Central memory CD8-positive, alpha-beta T cell (primary cell): ENCODE data around the gene CDK5.

Source experiments
- ATAC-seq: fragments of 150-1000 bp; cut with Tn5 transposase; replicated peaks from 2 replicates; pipeline ENCODE4 v1.10.0; 2022; ENCODE audit warnings: mild to moderate bottlenecking, moderate FRiP score, moderate number of reproducible peaks; ENCODE audit not compliant: poor library complexity, severe bottlenecking; ENCODE audit errors: extremely low read depth
- DNase-seq, 2 donors: peaks; one replicate each; pipeline ENCODE4 v3.0.0; 2021; ENCODE audit warnings: low spot score in 2 of 2
- H3K27ac Mint-ChIP-seq: one replicate; pipeline ENCODE4 v1.8.0; 2022; ENCODE audit warnings: low read depth, mild to moderate bottlenecking, moderate library complexity, mixed read lengths
- H3K27me3 Mint-ChIP-seq: one replicate; pipeline ENCODE4 v1.8.0; 2022; ENCODE audit warnings: mixed read lengths
- H3K36me3 Mint-ChIP-seq: one replicate; pipeline ENCODE4 v1.8.0; 2022; ENCODE audit warnings: mild to moderate bottlenecking, moderate library complexity, mixed read lengths; ENCODE audit not compliant: insufficient read depth
- H3K4me1 Mint-ChIP-seq: one replicate; pipeline ENCODE4 v1.8.0; 2022; ENCODE audit warnings: mixed read lengths
- H3K4me3 Mint-ChIP-seq: one replicate; pipeline ENCODE4 v1.8.0; 2022; ENCODE audit warnings: mild to moderate bottlenecking, moderate library complexity, mixed read lengths
- H3K9me3 Mint-ChIP-seq: one replicate; pipeline ENCODE4 v1.8.0; 2022; ENCODE audit warnings: mixed read lengths

Gene CDK5

GRCh38 chr7:151008511-151009323, 49.0 kb downstream of the CDK5 start:
- Mint-ChIP-seq H3K27me3 (no peaks in the 10 kb centered on the region), H3K4me3 (peak overlapping the region; percentile 76), H3K27ac (peak overlapping the region; percentile 72), H3K9me3 (no peaks in the 10 kb centered on the region), H3K4me1 (peaks cover 46% of the 10 kb centered on the region), H3K36me3 (peaks cover 13% of the 10 kb centered on the region)
- peak; percentile 64 for ATAC-seq
- peak; percentile 77 to 80 for DNase-seq

- peaks cover 44% of the 10 kb centered on the region for H3K4me1 Mint-ChIP-seq
- peak overlapping the region; percentile 72 for H3K27ac Mint-ChIP-seq
- ATAC-seq: peak; percentile 54
- peaks cover 9% of the 10 kb centered on the region for H3K36me3 Mint-ChIP-seq
- H3K9me3 Mint-ChIP-seq: no peaks in the 10 kb centered on the region
- DNase-seq: no peak
- no peaks in the 10 kb centered on the region for H3K27me3 Mint-ChIP-seq
- H3K4me3 Mint-ChIP-seq: peak overlapping the region; percentile 76
Observed at GRCh38 chr7:151008143-151008510, 49.6 kb downstream of the CDK5 start.

- no peak for ATAC-seq
- Mint-ChIP-seq H3K4me3 (peak overlapping the region; percentile 76), H3K27me3 (no peaks in the 10 kb centered on the region), H3K36me3 (peaks cover 3% of the 10 kb centered on the region), H3K9me3 (no peaks in the 10 kb centered on the region), H3K27ac (peak overlapping the region; percentile 72), H3K4me1 (peaks cover 39% of the 10 kb centered on the region)
- DNase-seq: no peak
Observed at GRCh38 chr7:151007469-151007898, 50.2 kb downstream of the CDK5 start.

- Mint-ChIP-seq H3K36me3 (peaks cover 3% of the 10 kb centered on the region), H3K4me1 (peaks cover 32% of the 10 kb centered on the region), H3K4me3 (peak overlapping the region; percentile 76), H3K9me3 (no peaks in the 10 kb centered on the region), H3K27me3 (no peaks in the 10 kb centered on the region), H3K27ac (no peak overlapping the region)
- ATAC-seq (no peak), DNase-seq (no peak)
Observed at GRCh38 chr7:151006590-151007300, 51.0 kb downstream of the CDK5 start.

GRCh38 chr7:151005566-151005965, 52.1 kb downstream of the CDK5 start:
- ATAC-seq: no peak
- Mint-ChIP-seq H3K4me1 (peaks cover 28% of the 10 kb centered on the region), H3K9me3 (no peaks in the 10 kb centered on the region), H3K27ac (no peak overlapping the region), H3K36me3 (peaks cover 3% of the 10 kb centered on the region), H3K27me3 (no peaks in the 10 kb centered on the region), H3K4me3 (peak overlapping the region; percentile 20)
- DNase-seq: no peak
